Stimulated activated effector memory CD8-positive, alpha-beta T cell treated with anti-CD3 and anti-CD28 coated beads, Interleukin-12 subunit alpha, Interleukin-12 subunit beta, amount 100 ng/mL, for 72 hours (primary cell): Measurements from ENCODE around the gene ANK3.
A peak's percentile ranks its signal among the peaks of the same experiment; 100 is the strongest.

Source experiments
- ATAC-seq: fragments of 150-1000 bp; cut with Tn5 transposase; 2 replicates; pipeline ENCODE4 v1.10.0; 2021
- DNase-seq, 2 donors: peaks; one replicate each; pipeline ENCODE4 v3.0.0; 2021 to 2022; ENCODE audit warnings: low spot score in 2 of 2
- H3K27ac Mint-ChIP-seq: one replicate; pipeline ENCODE4 v1.8.0; 2022; ENCODE audit warnings: mild to moderate bottlenecking, mixed read lengths
- H3K36me3 Mint-ChIP-seq: one replicate; pipeline ENCODE4 v1.8.0; 2022; ENCODE audit warnings: mild to moderate bottlenecking, mixed read lengths
- H3K4me1 Mint-ChIP-seq: one replicate; pipeline ENCODE4 v1.8.0; 2022; ENCODE audit warnings: mixed read lengths
- H3K4me3 Mint-ChIP-seq: one replicate; pipeline ENCODE4 v1.8.0; 2022; ENCODE audit warnings: mild to moderate bottlenecking, mixed read lengths
- H3K9me3 Mint-ChIP-seq: one replicate; pipeline ENCODE4 v1.8.0; 2022; ENCODE audit warnings: mixed read lengths

Gene ANK3

GRCh38 chr10:60246382-60246781, 143.3 kb downstream of the ANK3 start:
- DNase-seq (no peak), ATAC-seq (no peak)
- Mint-ChIP-seq H3K36me3 (no peaks in the 10 kb centered on the region), H3K4me3 (no peak overlapping the region), H3K9me3 (no peaks in the 10 kb centered on the region), H3K4me1 (peaks cover under 1% of the 10 kb centered on the region), H3K27ac (no peak overlapping the region)

GRCh38 chr10:60239228-60239627, 150.4 kb downstream of the ANK3 start:
- ATAC-seq (no peak), DNase-seq (no peak)
- Mint-ChIP-seq H3K9me3 (no peaks in the 10 kb centered on the region), H3K36me3 (peaks cover 1% of the 10 kb centered on the region), H3K27ac (no peak overlapping the region), H3K4me3 (no peak overlapping the region), H3K4me1 (peaks cover 33% of the 10 kb centered on the region)

GRCh38 chr10:60238759-60239100, 150.9 kb downstream of the ANK3 start:
- DNase-seq (no peak), ATAC-seq (no peak)
- H3K4me3 Mint-ChIP-seq, result peak overlapping the region; percentile 65
- H3K9me3 Mint-ChIP-seq, result no peaks in the 10 kb centered on the region
- H3K4me1 Mint-ChIP-seq, result peaks cover 33% of the 10 kb centered on the region
- H3K36me3 Mint-ChIP-seq, result peaks cover 6% of the 10 kb centered on the region
- no peak overlapping the region for H3K27ac Mint-ChIP-seq

GRCh38 chr10:60237977-60238758, 151.5 kb downstream of the ANK3 start:
- peak overlapping the region; percentile 65 for H3K4me3 Mint-ChIP-seq
- H3K27ac Mint-ChIP-seq, result no peak overlapping the region
- ATAC-seq, result peak; percentile 98
- peak in 1 of 2 donors; percentile 53 for DNase-seq
- no peaks in the 10 kb centered on the region for H3K9me3 Mint-ChIP-seq
- H3K4me1 Mint-ChIP-seq, result peaks cover 33% of the 10 kb centered on the region
- peaks cover 7% of the 10 kb centered on the region for H3K36me3 Mint-ChIP-seq

GRCh38 chr10:60236869-60237524, 152.7 kb downstream of the ANK3 start:
- Mint-ChIP-seq H3K4me3 (peak overlapping the region; percentile 65), H3K4me1 (peaks cover 33% of the 10 kb centered on the region), H3K36me3 (peaks cover 7% of the 10 kb centered on the region), H3K27ac (peak overlapping the region; percentile 57), H3K9me3 (no peaks in the 10 kb centered on the region)
- ATAC-seq (peak; percentile 74), DNase-seq (peak; percentile 7 to 59)

- ATAC-seq (no peak), DNase-seq (no peak)
- Mint-ChIP-seq H3K36me3 (peaks cover 7% of the 10 kb centered on the region), H3K9me3 (no peaks in the 10 kb centered on the region), H3K27ac (no peak overlapping the region), H3K4me3 (no peak overlapping the region), H3K4me1 (peaks cover 33% of the 10 kb centered on the region)
Measured at GRCh38 chr10:60235001-60235400, 154.7 kb downstream of the ANK3 start.

- Mint-ChIP-seq H3K9me3 (no peaks in the 10 kb centered on the region), H3K27ac (no peak overlapping the region), H3K4me3 (no peak overlapping the region), H3K36me3 (peaks cover 7% of the 10 kb centered on the region), H3K4me1 (peaks cover 33% of the 10 kb centered on the region)
- ATAC-seq, result no peak
- no peak for DNase-seq
Measured at GRCh38 chr10:60234551-60234950, 155.1 kb downstream of the ANK3 start.

GRCh38 chr10:60230892-60231291, 158.8 kb downstream of the ANK3 start:
- Mint-ChIP-seq H3K9me3 (no peaks in the 10 kb centered on the region), H3K4me3 (no peak overlapping the region), H3K4me1 (no peaks in the 10 kb centered on the region), H3K36me3 (peaks cover 7% of the 10 kb centered on the region), H3K27ac (no peak overlapping the region)
- DNase-seq, result no peak
- ATAC-seq, result no peak

- Mint-ChIP-seq H3K9me3 (no peaks in the 10 kb centered on the region), H3K4me3 (no peak overlapping the region), H3K36me3 (no peaks in the 10 kb centered on the region), H3K4me1 (no peaks in the 10 kb centered on the region), H3K27ac (no peak overlapping the region)
- no peak for DNase-seq
- no peak for ATAC-seq
Measured at GRCh38 chr10:60224066-60224705, 165.5 kb downstream of the ANK3 start.

GRCh38 chr10:60222047-60222446, 167.6 kb downstream of the ANK3 start:
- DNase-seq (no peak), ATAC-seq (no peak)
- Mint-ChIP-seq H3K9me3 (peaks cover 5% of the 10 kb centered on the region), H3K27ac (no peak overlapping the region), H3K4me3 (no peak overlapping the region), H3K36me3 (no peaks in the 10 kb centered on the region), H3K4me1 (no peaks in the 10 kb centered on the region)

- H3K36me3 Mint-ChIP-seq, result peaks cover 13% of the 10 kb centered on the region
- H3K9me3 Mint-ChIP-seq, result peaks cover 2% of the 10 kb centered on the region
- H3K4me3 Mint-ChIP-seq, result no peak overlapping the region
- H3K27ac Mint-ChIP-seq, result no peak overlapping the region
- ATAC-seq (no peak), DNase-seq (no peak)
- H3K4me1 Mint-ChIP-seq, result peaks cover 14% of the 10 kb centered on the region
Measured at GRCh38 chr10:60212195-60212594, 177.5 kb downstream of the ANK3 start.

- ATAC-seq, result no peak
- H3K4me1 Mint-ChIP-seq, result peaks cover 14% of the 10 kb centered on the region
- no peak for DNase-seq
- peak overlapping the region; percentile 17 for H3K27ac Mint-ChIP-seq
- H3K4me3 Mint-ChIP-seq, result no peak overlapping the region
- peaks cover 13% of the 10 kb centered on the region for H3K36me3 Mint-ChIP-seq
- H3K9me3 Mint-ChIP-seq, result no peaks in the 10 kb centered on the region
Measured at GRCh38 chr10:60209874-60210570, 179.7 kb downstream of the ANK3 start.

GRCh38 chr10:60208676-60209269, 180.9 kb downstream of the ANK3 start:
- Mint-ChIP-seq H3K4me1 (peaks cover 14% of the 10 kb centered on the region), H3K4me3 (no peak overlapping the region), H3K27ac (no peak overlapping the region), H3K36me3 (peaks cover 19% of the 10 kb centered on the region), H3K9me3 (no peaks in the 10 kb centered on the region)
- DNase-seq, result no peak
- ATAC-seq, result no peak

- H3K27ac Mint-ChIP-seq, result no peak overlapping the region
- DNase-seq (no peak), ATAC-seq (no peak)
- peaks cover 14% of the 10 kb centered on the region for H3K4me1 Mint-ChIP-seq
- H3K4me3 Mint-ChIP-seq, result no peak overlapping the region
- H3K9me3 Mint-ChIP-seq, result no peaks in the 10 kb centered on the region
- peaks cover 19% of the 10 kb centered on the region for H3K36me3 Mint-ChIP-seq
Measured at GRCh38 chr10:60207894-60208293, 181.8 kb downstream of the ANK3 start.

- no peak overlapping the region for H3K27ac Mint-ChIP-seq
- peaks cover 19% of the 10 kb centered on the region for H3K36me3 Mint-ChIP-seq
- DNase-seq (no peak), ATAC-seq (no peak)
- H3K4me3 Mint-ChIP-seq, result no peak overlapping the region
- H3K4me1 Mint-ChIP-seq, result peaks cover 14% of the 10 kb centered on the region
- H3K9me3 Mint-ChIP-seq, result no peaks in the 10 kb centered on the region
Measured at GRCh38 chr10:60206735-60207134, 182.9 kb downstream of the ANK3 start.
